GM12878 (cell line): Measurements from ENCODE around the gene OPN1SW.

Experiments used
- EP300 ChIP-seq, 2 experiments: fragments of 150-350 bp in 1 of 2; IDR thresholded peaks; 2 replicates each; pipeline ENCODE4 v1.6.1; 2011 to 2012; ENCODE audit warnings: low read depth in 2 of 2, low read length in 2 of 2, borderline replicate concordance in 1 of 2, improper control_type of control experiment in 1 of 2, inconsistent platforms in 1 of 2; ENCODE audit not compliant: control insufficient read depth in 1 of 2
- EZH2 ChIP-seq: IDR thresholded peaks from 2 replicates; pipeline ENCODE4 v1.6.1; 2012; ENCODE audit warnings: low read depth, mild to moderate bottlenecking, control low read depth, inconsistent platforms, low read length, borderline replicate concordance; ENCODE audit not compliant: control insufficient read depth
- GABPA ChIP-seq: IDR thresholded peaks from 2 replicates; pipeline ENCODE4 v1.6.1; 2014; ENCODE audit warnings: antibody characterized with exemption, low read depth, mild to moderate bottlenecking, inconsistent platforms
- NFYB ChIP-seq: IDR thresholded peaks from 2 replicates; pipeline ENCODE4 v1.6.1; 2011; ENCODE audit warnings: low read depth, mild to moderate bottlenecking, low read length, improper control_type of control experiment, moderate library complexity; ENCODE audit not compliant: insufficient read depth
- POLR2A ChIP-seq: IDR thresholded peaks from 2 replicates; pipeline ENCODE4 v1.6.1; 2011; ENCODE audit warnings: low read depth, mild to moderate bottlenecking, low read length
- RFX5 ChIP-seq: IDR thresholded peaks from 2 replicates; pipeline ENCODE4 v1.6.1; 2011; ENCODE audit warnings: low read depth, low read length, improper control_type of control experiment
- SRF ChIP-seq, 2 experiments: IDR thresholded peaks; 2 replicates each; pipeline ENCODE4 v1.6.1; 2011; ENCODE audit warnings: low read depth in 2 of 2, low read length in 2 of 2, mild to moderate bottlenecking in 1 of 2, moderate library complexity in 1 of 2
- TAF1 ChIP-seq: IDR thresholded peaks from 2 replicates; pipeline ENCODE4 v1.6.1; 2011; ENCODE audit warnings: mild to moderate bottlenecking, low read depth, low read length, borderline replicate concordance
- TARDBP ChIP-seq: IDR thresholded peaks from 2 replicates; pipeline ENCODE4 v1.6.1; 2016; ENCODE audit warnings: borderline replicate concordance
- TCF7 ChIP-seq: IDR thresholded peaks from 2 replicates; pipeline ENCODE4 v1.6.1; 2014; ENCODE audit warnings: antibody characterized with exemption, borderline replicate concordance
- ZNF274 ChIP-seq: IDR thresholded peaks from one replicate; pipeline ENCODE4 v1.8.0; 2011; ENCODE audit not compliant: insufficient read length, insufficient read depth
- TF ChIP-seq, protein P1 (sequence below): IDR thresholded peaks from 2 replicates; pipeline ENCODE4 v1.6.1; 2011; ENCODE audit warnings: mild to moderate bottlenecking, low read depth, low read length, moderate library complexity; ENCODE audit not compliant: insufficient replicate concordance

DNA sequence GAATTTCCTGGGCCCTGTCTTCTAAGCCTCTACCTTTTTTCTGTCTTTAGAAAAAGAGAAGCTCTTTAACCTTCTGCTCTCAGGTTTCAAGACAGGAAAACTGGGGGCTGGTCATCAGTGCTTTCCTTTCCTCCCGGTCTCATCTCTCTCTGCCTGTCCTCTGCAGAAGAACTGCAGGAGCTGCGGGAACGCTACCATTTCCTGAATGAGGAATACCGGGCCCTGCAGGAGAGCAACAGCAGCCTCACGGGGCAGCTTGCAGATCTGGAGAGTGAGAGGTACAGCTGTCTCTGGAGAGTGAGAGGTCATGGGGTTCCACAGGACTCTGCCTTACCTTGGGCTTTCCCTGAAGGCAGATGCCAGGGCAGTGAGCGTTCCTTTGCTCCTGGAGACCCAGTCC lies 28.9 kb upstream of the OPN1SW start:
- TF ChIP-seq, protein P1, sequence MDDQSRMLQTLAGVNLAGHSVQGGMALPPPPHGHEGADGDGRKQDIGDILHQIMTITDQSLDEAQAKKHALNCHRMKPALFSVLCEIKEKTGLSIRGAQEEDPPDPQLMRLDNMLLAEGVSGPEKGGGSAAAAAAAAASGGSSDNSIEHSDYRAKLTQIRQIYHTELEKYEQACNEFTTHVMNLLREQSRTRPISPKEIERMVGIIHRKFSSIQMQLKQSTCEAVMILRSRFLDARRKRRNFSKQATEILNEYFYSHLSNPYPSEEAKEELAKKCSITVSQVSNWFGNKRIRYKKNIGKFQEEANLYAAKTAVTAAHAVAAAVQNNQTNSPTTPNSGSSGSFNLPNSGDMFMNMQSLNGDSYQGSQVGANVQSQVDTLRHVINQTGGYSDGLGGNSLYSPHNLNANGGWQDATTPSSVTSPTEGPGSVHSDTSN: no peak
- TF ChIP-seq TARDBP (no peak), EZH2 (no peak), POLR2A (no peak), NFYB (no peak), TAF1 (no peak), ZNF274 (no peak), EP300 (IDR thresholded peaks at IDR 0.05; ENCODE audit: borderline replicate concordance in 1 of 2, control insufficient read depth in 1 of 2, low read depth in 2 of 2, low read length in 2 of 2) (no peak), RFX5 (no peak), SRF (IDR thresholded peaks at IDR 0.05; ENCODE audit: low read depth in 2 of 2, low read length in 2 of 2) (no peak), GABPA (no peak), TCF7 (no peak)
